Activated CD8-positive, alpha-beta T cell treated with anti-CD3 and anti-CD28 coated beads, Interleukin-2, amount 10 ng/mL, durations not matched to agents 7 days and 5 days (primary cell): ENCODE data around the gene BICRA. TPM values are rescaled to one million over a fixed set of nuclear protein-coding genes. Genes with fewer than 3 reads are reported as not detected.
A peak's percentile ranks its signal among the peaks of the same experiment; 100 is the strongest.

Experiments
- ATAC-seq: fragments of 150-1000 bp; cut with Tn5 transposase; one replicate; pipeline ENCODE4 v1.10.0; 2021; ENCODE audit warnings: moderate library complexity
- CTCF ChIA-PET: fragments of 350-600 bp; sonication (Branson Sonifier 250); formaldehyde crosslinking; loops from one replicate; lab custom pipeline; 2021; ENCODE audit warnings: antibody characterized with exemption; lab: Charles Lee
- POLR2A ChIA-PET: fragments of 350-600 bp; sonication (Branson Sonifier 250); formaldehyde crosslinking; loops from one replicate; lab custom pipeline; 2021; ENCODE audit warnings: antibody characterized with exemption; lab: Charles Lee
- DNase-seq: peaks from one replicate; pipeline ENCODE4 v3.0.0-alpha.2; 2020
- H3K27ac Mint-ChIP-seq: one replicate; pipeline ENCODE4 v1.8.0; 2021; ENCODE audit warnings: mild to moderate bottlenecking, mixed read lengths
- H3K27me3 Mint-ChIP-seq: one replicate; pipeline ENCODE4 v1.8.0; 2021; ENCODE audit warnings: low read depth, mixed read lengths
- H3K36me3 Mint-ChIP-seq: one replicate; pipeline ENCODE4 v1.8.0; 2021; ENCODE audit warnings: low read depth, mixed read lengths
- H3K4me1 Mint-ChIP-seq: one replicate; pipeline ENCODE4 v1.8.0; 2021; ENCODE audit warnings: low read depth, mixed read lengths
- H3K4me3 Mint-ChIP-seq: one replicate; pipeline ENCODE4 v1.8.0; 2021; ENCODE audit warnings: mild to moderate bottlenecking, mixed read lengths
- H3K9me3 Mint-ChIP-seq: one replicate; pipeline ENCODE4 v1.8.0; 2022; ENCODE audit warnings: mixed read lengths; ENCODE audit not compliant: insufficient read depth
- total RNA-seq, 2 experiments: library from RNA; stranded (reverse); gene quantifications; one replicate each; pipeline ENCODE4 v1.2.3, GENCODE V29; 2021

The BICRA gene
- total RNA-seq, result 10 to 100 TPM; 15.0 to 17.6 TPM

- peak within 1 kb of the TSS; percentile 88 for H3K27ac Mint-ChIP-seq
- peak within 1 kb of the TSS; percentile 88 for H3K4me3 Mint-ChIP-seq
- no peaks in the 10 kb centered on the region for H3K27me3 Mint-ChIP-seq
- H3K4me1 Mint-ChIP-seq, result peaks cover 27% of the 10 kb centered on the region
- DNase-seq, result peak; percentile 84
- H3K9me3 Mint-ChIP-seq, result no peaks in the 10 kb centered on the region
- peaks cover 13% of the 10 kb centered on the region for H3K36me3 Mint-ChIP-seq
- POLR2A ChIA-PET, result interaction anchor here (0.9 to 3.1 kb wide), 7 partner anchors 9 to 125 kb away, joined by 3 to 35 read pairs (median 6); partner anchors contain the start of genes KPTN and NAPA
- CTCF ChIA-PET, result interaction anchor here (1.0 to 3.1 kb wide), 6 partner anchors 10 to 172 kb away, joined by 3 to 13 read pairs (median 4); partner anchors contain the start of genes KPTN, NAPA and NOP53
- ATAC-seq, result peak; percentile 64
These were observed at the start of gene BICRA for GRCh38 chr19:47608969-47609905. TSS of gene BICRA (plus strand) at chr19:47609134. CDS start at chr19:47673575, 64,441 bp downstream.

- H3K27ac Mint-ChIP-seq, result no peak overlapping the region
- DNase-seq (no peak), ATAC-seq (no peak)
- no peaks in the 10 kb centered on the region for H3K9me3 Mint-ChIP-seq
- H3K27me3 Mint-ChIP-seq, result peaks cover 17% of the 10 kb centered on the region
- H3K4me1 Mint-ChIP-seq, result peaks cover 10% of the 10 kb centered on the region
- ChIA-PET CTCF (interaction anchor here (0.9 to 1.9 kb wide), 5 partner anchors 13 to 152 kb away, joined by 3 to 6 read pairs (median 3); partner anchors contain the start of gene EHD2), POLR2A (no interaction called here)
- no peaks in the 10 kb centered on the region for H3K36me3 Mint-ChIP-seq
- H3K4me3 Mint-ChIP-seq, result no peak overlapping the region
These were observed 47.9 kb upstream of the BICRA start for GRCh38 chr19:47560999-47561398.

- ChIA-PET CTCF (interaction anchor here (0.9 to 1.9 kb wide), 3 partner anchors 14 to 151 kb away, joined by 3 to 6 read pairs (median 6); partner anchors contain the start of gene EHD2), POLR2A (no interaction called here)
- no peak overlapping the region for H3K4me3 Mint-ChIP-seq
- peaks cover 17% of the 10 kb centered on the region for H3K27me3 Mint-ChIP-seq
- DNase-seq, result no peak
- no peaks in the 10 kb centered on the region for H3K9me3 Mint-ChIP-seq
- no peaks in the 10 kb centered on the region for H3K36me3 Mint-ChIP-seq
- no peak for ATAC-seq
- H3K4me1 Mint-ChIP-seq, result peaks cover 10% of the 10 kb centered on the region
- no peak overlapping the region for H3K27ac Mint-ChIP-seq
These were observed 47.4 kb upstream of the BICRA start for GRCh38 chr19:47561440-47562057.

- no peaks in the 10 kb centered on the region for H3K36me3 Mint-ChIP-seq
- DNase-seq (no peak), ATAC-seq (no peak)
- H3K9me3 Mint-ChIP-seq, result no peaks in the 10 kb centered on the region
- CTCF ChIA-PET, result no interaction called here
- POLR2A ChIA-PET, result no interaction called here
- H3K4me3 Mint-ChIP-seq, result no peak overlapping the region
- H3K4me1 Mint-ChIP-seq, result peaks cover 10% of the 10 kb centered on the region
- H3K27me3 Mint-ChIP-seq, result peaks cover 19% of the 10 kb centered on the region
- H3K27ac Mint-ChIP-seq, result no peak overlapping the region
These were observed 44.9 kb upstream of the BICRA start for GRCh38 chr19:47564081-47564480.

GRCh38 chr19:47569331-47569730 is 39.6 kb upstream of the BICRA start:
- no peaks in the 10 kb centered on the region for H3K9me3 Mint-ChIP-seq
- ATAC-seq (no peak), DNase-seq (no peak)
- peaks cover 14% of the 10 kb centered on the region for H3K4me1 Mint-ChIP-seq
- H3K36me3 Mint-ChIP-seq, result no peaks in the 10 kb centered on the region
- no peak overlapping the region for H3K4me3 Mint-ChIP-seq
- CTCF ChIA-PET, result no interaction called here
- peaks cover 20% of the 10 kb centered on the region for H3K27me3 Mint-ChIP-seq
- POLR2A ChIA-PET, result no interaction called here
- H3K27ac Mint-ChIP-seq, result no peak overlapping the region

- DNase-seq, result no peak
- ATAC-seq, result no peak
- no peak overlapping the region for H3K27ac Mint-ChIP-seq
- H3K27me3 Mint-ChIP-seq, result peaks cover 17% of the 10 kb centered on the region
- CTCF ChIA-PET, result no interaction called here
- POLR2A ChIA-PET, result no interaction called here
- peak overlapping the region; percentile 1 for H3K4me3 Mint-ChIP-seq
- H3K36me3 Mint-ChIP-seq, result no peaks in the 10 kb centered on the region
- no peaks in the 10 kb centered on the region for H3K9me3 Mint-ChIP-seq
- H3K4me1 Mint-ChIP-seq, result peaks cover 27% of the 10 kb centered on the region
These were observed 36.3 kb upstream of the BICRA start for GRCh38 chr19:47572635-47573034.

GRCh38 chr19:47573071-47574026 is 35.6 kb upstream of the BICRA start, which contains the start of gene ZNF541:
TSS of gene ZNF541 (minus strand) at chr19:47573148. CDS start at chr19:47555856, 17,292 bp downstream.
- Mint-ChIP-seq H3K9me3 (no peaks in the 10 kb centered on the region), H3K27ac (no peak within 1 kb of the TSS), H3K4me3 (peak within 1 kb of the TSS; percentile 22), H3K36me3 (no peaks in the 10 kb centered on the region), H3K4me1 (peaks cover 32% of the 10 kb centered on the region), H3K27me3 (peaks cover 16% of the 10 kb centered on the region)
- ChIA-PET POLR2A (no interaction called here), CTCF (no interaction called here)
- peak; percentile 80 for ATAC-seq
- DNase-seq, result peak; percentile 74

- Mint-ChIP-seq H3K9me3 (no peaks in the 10 kb centered on the region), H3K27me3 (peaks cover 2% of the 10 kb centered on the region), H3K36me3 (no peaks in the 10 kb centered on the region), H3K27ac (no peak overlapping the region), H3K4me1 (peaks cover 46% of the 10 kb centered on the region), H3K4me3 (no peak overlapping the region)
- ATAC-seq (no peak), DNase-seq (no peak)
- CTCF ChIA-PET, result interaction anchor here (1.6 kb wide), 1 partner anchor 97 kb away, joined by 4 read pairs; the partner anchor contains the start of gene KPTN
- POLR2A ChIA-PET, result no interaction called here
These were observed 28.5 kb upstream of the BICRA start for GRCh38 chr19:47580397-47580796.

- ATAC-seq (peak; percentile 18), DNase-seq (no peak)
- ChIA-PET CTCF (interaction anchor here (1.6 kb wide), 1 partner anchor 98 kb away, joined by 4 read pairs; the partner anchor contains the start of gene KPTN), POLR2A (no interaction called here)
- Mint-ChIP-seq H3K27ac (peak overlapping the region; percentile 84), H3K4me1 (peaks cover 41% of the 10 kb centered on the region), H3K4me3 (no peak overlapping the region), H3K36me3 (peaks cover 5% of the 10 kb centered on the region), H3K9me3 (peaks cover 8% of the 10 kb centered on the region), H3K27me3 (peaks cover 4% of the 10 kb centered on the region)
These were observed 27.2 kb upstream of the BICRA start for GRCh38 chr19:47581605-47582319.

GRCh38 chr19:47582320-47582909 is 26.5 kb upstream of the BICRA start:
- DNase-seq (no peak), ATAC-seq (no peak)
- peak overlapping the region; percentile 84 for H3K27ac Mint-ChIP-seq
- ChIA-PET POLR2A (no interaction called here), CTCF (no interaction called here)
- peaks cover 8% of the 10 kb centered on the region for H3K9me3 Mint-ChIP-seq
- H3K27me3 Mint-ChIP-seq, result peaks cover 4% of the 10 kb centered on the region
- peaks cover 35% of the 10 kb centered on the region for H3K4me1 Mint-ChIP-seq
- peaks cover 7% of the 10 kb centered on the region for H3K36me3 Mint-ChIP-seq
- H3K4me3 Mint-ChIP-seq, result peak overlapping the region; percentile 42
